NCI-H2196 treated with DMSO at 0.1 percent for 48 hours (cell line): ENCODE results near the gene MEX3D.
"Not testable (repeated sequence)": the region's sequence is repeated elsewhere in the genome, so short reads cannot be mapped to it uniquely, and the experiment has no call there.

Source experiments
- DNase-seq: peaks from one replicate; lab custom pipeline; 2025; ENCODE audit not compliant: unreplicated experiment; lab: John Stamatoyannopoulos, UW

Gene MEX3D

GRCh38 chr19:1522061-1522460 is 46.1 kb downstream of the MEX3D start:
- no peak for DNase-seq

GRCh38 chr19:1521636-1522035 is 46.5 kb downstream of the MEX3D start:
- DNase-seq: no peak

- DNase-seq: no peak
Measured at GRCh38 chr19:1520203-1520780, 47.8 kb downstream of the MEX3D start.

GRCh38 chr19:1519802-1520201 is 48.3 kb downstream of the MEX3D start:
- DNase-seq: not testable (repeated sequence)

DNA sequence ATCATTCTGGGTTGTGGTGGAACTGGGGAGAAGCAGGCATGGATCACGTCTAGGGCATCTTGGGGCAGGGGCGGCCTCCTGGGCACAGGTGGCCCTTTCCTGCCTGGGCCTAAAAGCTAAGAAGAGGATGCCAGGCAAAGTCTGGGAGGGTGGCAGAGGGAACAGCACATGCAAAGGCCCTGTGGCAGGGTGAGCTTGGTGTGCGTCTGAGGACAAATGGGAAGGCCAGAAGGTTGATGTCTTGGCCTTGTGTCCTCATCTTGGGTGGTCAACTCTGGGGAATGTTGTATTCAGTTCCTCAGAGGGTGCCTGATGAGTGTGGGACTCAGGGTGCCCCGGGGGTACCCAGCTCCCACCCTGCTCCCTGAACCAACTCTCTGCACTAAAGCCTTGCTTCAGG is 49.7 kb downstream of the MEX3D start:
- DNase-seq: no peak

DNA sequence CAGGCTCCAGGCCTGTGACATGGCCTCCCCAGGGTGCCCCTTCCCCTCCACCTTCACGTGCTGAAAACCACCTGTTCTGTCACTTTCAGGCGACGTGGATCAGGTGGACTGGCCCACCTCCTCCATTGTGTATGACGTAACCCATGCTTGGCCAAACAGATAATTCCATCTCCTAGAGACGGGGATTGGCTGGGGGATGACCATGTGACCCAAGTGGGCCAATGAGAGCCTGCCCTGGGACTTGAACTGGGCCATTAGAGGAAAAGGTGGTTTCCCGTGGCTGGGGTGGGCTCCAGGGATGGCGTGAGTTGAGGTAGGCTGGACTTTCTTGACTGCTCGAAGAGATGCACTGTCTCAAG is 51.8 kb downstream of the MEX3D start:
- no peak for DNase-seq

GRCh38 chr19:1514986-1515721 is 53.0 kb downstream of the MEX3D start:
- no peak for DNase-seq

DNA sequence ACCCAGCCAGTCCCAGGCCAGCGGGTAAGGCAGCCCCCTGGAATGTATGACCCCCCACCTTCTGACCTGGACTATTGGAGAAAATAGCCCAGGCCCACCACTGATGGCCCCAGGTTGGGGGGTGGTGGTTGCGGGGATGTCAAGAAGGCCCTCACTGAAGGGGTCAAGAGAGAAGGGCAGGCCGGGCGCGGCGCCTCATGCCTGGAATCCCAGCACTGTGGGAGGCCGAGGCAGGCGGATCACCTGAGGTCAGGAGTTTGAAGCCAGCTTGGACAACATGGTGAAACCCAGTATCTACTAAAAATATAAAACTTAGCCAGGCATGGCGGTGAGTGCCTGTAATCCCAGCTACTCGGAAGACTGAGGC is 53.8 kb downstream of the MEX3D start:
- no peak for DNase-seq

DNA sequence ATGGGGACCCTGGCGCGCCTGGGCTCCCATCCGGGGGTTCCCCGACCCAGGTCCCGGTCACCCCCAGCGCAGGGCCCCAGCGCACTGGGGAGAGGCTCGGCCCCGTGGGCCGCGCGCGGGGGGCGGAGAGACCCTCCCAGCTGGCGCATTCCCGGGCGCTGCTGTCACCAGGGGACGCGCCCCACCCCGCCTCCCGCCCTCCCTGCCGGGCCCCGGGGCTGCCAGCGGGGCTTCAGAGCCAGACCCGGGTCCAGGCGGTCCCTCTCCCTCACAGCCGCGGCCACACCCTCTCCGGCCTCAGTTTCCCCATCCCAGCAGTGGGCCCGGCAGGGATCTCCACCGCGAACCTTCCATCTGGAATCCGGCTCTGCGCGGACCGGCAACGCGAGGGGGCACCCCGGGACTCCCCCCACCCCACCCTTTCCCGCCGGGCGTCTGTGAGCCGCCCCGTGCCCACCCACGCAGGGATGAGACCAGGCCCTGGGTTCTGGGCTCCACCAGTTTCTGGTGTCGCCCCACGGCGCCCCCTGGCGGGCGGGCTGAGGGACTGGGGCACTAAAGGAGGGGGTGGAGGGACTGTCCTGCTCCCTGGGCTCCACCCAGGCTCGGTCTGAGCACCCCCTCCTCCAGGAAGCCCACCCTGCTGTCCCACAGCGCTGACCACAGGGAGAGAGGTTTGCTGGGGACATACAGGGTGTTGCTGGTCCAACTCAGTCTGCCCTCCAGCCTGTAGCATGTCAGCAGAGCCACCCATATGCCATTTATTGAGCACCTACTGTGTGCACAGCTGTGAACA is 54.4 kb downstream of the MEX3D start:
- DNase-seq: peak; percentile 4

DNA sequence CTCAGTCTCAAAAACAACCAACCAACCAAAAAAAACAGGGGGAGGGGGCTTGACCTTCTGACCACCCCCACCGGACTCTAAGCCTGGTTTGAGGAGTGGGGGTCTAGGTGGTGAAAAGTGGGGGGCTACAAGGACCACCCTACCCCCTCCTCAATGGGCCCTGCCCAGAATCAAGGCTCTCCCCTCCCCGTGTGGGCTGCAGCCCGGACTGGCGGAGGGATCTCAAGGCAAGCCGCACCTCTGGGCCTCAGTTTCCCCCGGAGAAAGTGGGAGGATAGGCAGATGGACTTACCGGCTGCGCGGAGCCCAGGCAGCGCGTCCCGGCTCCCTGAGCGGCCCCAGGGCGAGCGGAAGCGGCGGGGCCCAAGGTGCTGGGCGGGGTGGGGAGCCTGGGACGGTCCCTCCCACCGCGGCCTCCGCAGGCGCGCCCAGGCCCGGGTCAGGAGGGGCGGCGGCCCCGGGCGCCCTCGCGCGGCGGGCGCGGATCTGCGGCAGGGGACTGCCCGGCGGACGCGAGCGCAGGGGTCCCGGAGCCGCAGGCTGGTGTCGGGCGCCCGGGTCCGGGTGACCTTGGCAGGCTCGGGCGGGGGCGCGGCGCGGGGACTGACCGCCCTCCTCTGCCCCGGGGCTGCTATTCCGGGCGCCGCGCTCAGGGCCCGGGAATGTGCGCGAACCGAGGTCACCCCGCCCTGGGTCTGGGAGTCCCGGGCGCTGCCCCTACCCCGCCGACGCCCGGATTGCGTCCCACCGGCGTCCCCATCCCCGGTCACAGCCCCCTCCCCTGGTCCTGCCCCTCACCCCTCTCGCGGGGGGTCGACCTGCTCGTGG is 55.2 kb downstream of the MEX3D start, which contains the start of gene ADAMTSL5:
Gene ADAMTSL5 (minus strand): TSS at position 349 of the 828 bp plus-strand sequence. CDS start 2,076 bp downstream, outside the sequence.
- peak; percentile 45 for DNase-seq

DNA sequence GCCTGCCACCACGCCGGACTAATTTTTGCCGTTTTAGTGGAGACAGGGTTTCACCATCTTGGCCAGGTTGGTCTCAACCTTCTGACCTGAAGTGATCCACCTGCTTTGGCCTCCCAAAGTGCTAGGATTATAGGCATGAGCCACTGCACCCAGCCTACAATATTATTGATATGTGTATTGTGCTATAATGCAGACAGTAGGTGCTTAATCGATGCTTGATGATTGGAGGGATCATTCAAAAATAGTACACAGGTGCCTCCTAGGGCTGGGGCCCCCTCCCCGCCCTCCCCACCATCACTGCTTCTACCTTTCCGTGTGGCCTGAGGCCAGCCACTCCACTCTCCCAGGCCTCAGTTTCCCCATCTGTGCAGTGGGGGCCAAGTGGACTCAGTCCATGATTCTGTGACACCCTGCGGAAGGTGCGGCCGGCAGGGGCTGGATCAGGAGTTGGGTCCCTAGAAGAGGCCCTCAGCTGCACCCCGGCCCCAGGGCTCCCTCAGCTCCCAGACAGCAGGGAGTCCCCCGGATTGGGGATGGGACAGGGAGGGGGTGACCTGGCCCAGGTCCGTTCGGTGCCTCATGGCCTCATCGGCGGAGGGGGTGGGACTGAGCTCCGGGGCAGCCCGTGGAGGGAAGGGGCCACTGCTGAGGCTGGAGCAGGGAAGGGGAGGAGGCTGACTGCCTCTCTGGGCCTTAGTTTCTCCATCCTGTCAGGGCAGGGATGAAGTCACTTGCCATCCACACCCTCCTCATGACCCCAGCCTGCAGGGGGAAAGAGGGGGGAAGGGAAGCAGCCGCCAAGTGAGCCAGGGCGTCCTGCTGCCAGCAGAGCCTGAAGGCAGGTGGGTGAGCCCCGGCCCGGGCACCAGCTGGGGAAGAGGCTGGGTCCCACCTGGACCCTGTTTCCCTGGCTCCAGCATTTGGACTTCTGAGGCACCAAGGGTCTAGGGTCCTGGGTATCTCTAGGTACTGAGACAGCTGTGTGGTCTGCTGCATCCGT is 56.5 kb downstream of the MEX3D start:
- DNase-seq: no peak

DNA sequence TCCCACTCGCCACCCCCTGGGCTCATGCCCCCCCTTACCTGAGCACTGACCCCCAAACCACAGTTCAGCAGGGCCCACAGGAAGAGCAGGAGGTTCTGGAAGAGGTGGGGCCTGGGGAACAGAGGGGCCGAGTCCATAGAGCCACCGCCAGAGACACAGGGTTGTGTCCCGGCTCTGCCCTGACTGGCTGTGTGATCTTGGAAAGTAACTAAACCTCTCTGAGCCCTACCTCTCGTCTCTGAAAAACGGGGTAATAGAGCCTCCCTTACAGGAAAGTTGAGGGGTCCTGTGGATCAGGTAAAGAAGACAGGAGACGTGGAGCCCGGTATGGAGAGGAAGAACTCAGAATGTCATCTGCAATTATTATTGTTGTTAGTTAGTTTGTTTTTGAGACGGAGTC is 57.3 kb downstream of the MEX3D start:
- DNase-seq: no peak

DNA sequence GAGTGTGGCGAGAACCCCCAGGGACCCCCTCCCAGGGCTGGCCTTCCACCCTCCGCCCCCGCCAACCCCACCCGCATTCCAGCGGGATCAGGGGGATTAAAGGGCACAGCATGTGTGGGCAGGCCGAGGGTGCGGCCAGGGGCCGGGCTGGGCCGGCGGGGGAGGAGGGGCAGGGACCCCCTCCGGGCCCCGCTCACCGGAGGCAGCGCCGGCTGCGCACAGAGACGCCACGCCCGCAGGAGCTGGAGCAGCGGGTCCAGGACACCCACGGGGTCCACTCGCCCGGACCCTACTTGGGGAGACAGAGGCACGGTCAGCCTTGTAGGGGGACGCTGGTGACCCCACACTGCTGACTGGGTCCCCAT is 57.7 kb downstream of the MEX3D start:
- DNase-seq: no peak

- DNase-seq: no peak
Measured at GRCh38 chr19:1509602-1510441, 58.3 kb downstream of the MEX3D start.

- DNase-seq: no peak
Measured at GRCh38 chr19:1508507-1508856, 59.6 kb downstream of the MEX3D start.

DNA sequence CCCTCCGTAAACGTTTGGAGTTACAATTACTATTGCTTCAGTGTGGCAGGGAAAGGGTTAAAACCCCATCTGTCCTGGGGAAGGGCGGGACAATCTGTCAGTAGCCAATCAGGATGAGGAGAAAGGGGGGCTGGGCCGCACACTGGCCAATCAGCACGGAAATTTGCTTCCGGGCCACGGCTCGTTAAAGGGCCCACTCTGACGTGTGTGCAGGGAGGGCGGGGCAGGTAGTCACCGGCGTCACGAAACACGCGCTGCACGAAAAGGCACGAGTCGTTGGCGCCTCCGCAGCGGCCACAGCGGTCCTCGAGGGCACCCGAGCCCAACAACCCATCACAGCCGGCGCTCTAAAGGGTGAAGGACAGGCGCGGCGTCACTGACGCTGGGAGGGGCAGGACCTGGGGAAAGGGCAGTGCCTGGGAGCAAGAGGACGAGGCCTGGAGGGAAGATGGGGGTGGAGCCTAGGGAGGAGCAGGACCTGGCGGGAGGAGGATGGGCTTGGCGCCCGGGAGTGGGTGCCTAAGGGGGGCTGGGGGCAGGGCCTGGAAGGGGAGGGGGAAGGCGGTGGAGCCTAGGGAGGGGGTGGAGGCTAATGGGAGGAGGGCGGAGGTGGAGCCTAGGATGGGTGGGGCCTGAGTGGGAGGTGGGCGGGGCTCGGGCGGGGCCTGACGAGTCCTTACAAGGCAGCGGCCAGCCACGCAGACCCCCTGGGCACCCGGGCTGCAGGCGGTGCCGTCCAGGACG is 60.2 kb downstream of the MEX3D start:
- DNase-seq: peak; percentile 98

DNA sequence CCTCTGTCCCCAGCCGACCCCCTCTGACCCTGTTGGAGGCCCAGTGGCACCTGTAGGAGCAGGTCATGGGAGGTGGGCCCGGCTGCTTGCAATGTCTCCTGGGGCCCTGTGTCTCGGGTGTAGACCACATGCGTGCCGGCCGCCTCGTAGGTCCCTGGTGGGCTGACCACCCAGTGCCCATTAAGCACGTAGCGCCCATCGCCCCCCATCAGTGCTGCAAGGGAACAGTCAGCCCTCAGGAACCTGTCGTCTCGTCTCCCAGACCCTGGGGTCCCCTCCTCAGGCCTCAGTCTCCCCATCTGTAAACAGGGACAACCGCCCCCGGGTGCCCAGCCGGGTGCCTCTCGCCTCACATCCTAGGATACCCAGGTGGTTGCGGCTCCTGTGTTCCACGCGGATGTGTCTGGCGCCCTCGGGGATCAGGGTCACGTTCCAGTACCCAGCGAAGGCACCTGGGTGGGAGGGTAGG is 60.9 kb downstream of the MEX3D start:
- no peak for DNase-seq
